ENCODE data around the gene NUB1. TPM values are rescaled to one million over a fixed set of nuclear protein-coding genes. Genes with fewer than 3 reads are reported as not detected.
A peak's percentile ranks its signal among the peaks of the same experiment; 100 is the strongest.

The NUB1 gene
- total RNA-seq, 1 donor from 2014 or later, result 61.7 TPM

DNA sequence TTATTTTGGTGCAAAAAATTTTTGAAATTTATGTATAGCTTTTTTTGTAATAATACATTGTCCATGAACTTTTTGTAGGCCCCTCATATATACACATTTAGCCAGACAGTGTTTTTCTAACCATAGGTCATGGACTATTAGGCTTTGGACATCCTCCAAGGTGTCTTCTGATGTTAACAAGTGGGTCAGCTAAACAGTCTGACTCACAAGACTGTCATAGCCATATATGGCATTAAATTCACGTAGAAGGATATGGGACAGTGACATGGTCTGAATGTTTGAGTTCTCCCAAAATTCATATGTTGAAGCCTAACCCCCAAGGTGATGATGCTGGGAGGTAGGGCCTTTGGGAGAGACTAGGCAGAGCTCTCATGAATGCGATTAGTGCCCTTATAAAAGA lies 14.0 kb upstream of the NUB1 start:
- TF ChIP-seq, protein P1, sequence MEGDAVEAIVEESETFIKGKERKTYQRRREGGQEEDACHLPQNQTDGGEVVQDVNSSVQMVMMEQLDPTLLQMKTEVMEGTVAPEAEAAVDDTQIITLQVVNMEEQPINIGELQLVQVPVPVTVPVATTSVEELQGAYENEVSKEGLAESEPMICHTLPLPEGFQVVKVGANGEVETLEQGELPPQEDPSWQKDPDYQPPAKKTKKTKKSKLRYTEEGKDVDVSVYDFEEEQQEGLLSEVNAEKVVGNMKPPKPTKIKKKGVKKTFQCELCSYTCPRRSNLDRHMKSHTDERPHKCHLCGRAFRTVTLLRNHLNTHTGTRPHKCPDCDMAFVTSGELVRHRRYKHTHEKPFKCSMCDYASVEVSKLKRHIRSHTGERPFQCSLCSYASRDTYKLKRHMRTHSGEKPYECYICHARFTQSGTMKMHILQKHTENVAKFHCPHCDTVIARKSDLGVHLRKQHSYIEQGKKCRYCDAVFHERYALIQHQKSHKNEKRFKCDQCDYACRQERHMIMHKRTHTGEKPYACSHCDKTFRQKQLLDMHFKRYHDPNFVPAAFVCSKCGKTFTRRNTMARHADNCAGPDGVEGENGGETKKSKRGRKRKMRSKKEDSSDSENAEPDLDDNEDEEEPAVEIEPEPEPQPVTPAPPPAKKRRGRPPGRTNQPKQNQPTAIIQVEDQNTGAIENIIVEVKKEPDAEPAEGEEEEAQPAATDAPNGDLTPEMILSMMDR (IDR thresholded peaks at IDR 0.05), result no peak
- Mint-ChIP-seq H3K27ac (ENCODE audit: unreplicated experiment) (no peak overlapping the region), H3K27me3 (ENCODE audit: unreplicated experiment) (peaks cover 41% of the 10 kb centered on the region), H3K36me3 (ENCODE audit: unreplicated experiment) (no peaks in the 10 kb centered on the region), H3K4me3 (ENCODE audit: unreplicated experiment) (no peak overlapping the region), H3K9me3 (ENCODE audit: unreplicated experiment) (peaks cover 6% of the 10 kb centered on the region), H3K4me1 (ENCODE audit: unreplicated experiment) (no peaks in the 10 kb centered on the region)
- no peak for DNase-seq (ENCODE audit: extremely low spot score, unreplicated experiment)

DNA sequence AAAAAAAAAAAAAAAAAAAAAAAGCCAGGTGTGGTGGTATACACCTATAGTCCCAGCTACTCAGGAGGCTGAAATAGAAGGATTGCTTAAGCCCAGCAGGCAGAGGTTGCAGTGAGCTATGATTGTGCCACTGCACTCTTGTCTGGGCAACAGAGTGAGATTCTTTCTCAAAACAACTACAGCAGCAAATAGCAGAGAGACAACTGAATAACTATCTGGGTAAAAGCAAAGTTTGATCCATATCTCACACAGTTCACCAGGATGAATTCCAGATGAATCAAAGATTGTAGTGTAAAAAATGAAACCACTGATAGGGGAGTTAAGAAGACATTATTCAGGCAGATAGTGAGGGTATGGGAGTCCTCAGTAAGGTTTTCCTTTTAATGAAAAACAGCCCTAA lies 11.4 kb upstream of the NUB1 start:
- Mint-ChIP-seq H3K9me3 (ENCODE audit: unreplicated experiment) (peaks cover 6% of the 10 kb centered on the region), H3K4me1 (ENCODE audit: unreplicated experiment) (no peaks in the 10 kb centered on the region), H3K27ac (ENCODE audit: unreplicated experiment) (no peak overlapping the region), H3K4me3 (ENCODE audit: unreplicated experiment) (no peak overlapping the region), H3K27me3 (ENCODE audit: unreplicated experiment) (peaks cover 38% of the 10 kb centered on the region), H3K36me3 (ENCODE audit: unreplicated experiment) (no peaks in the 10 kb centered on the region)
- TF ChIP-seq, protein P1 (IDR thresholded peaks at IDR 0.05), result no peak
- DNase-seq (ENCODE audit: extremely low spot score, unreplicated experiment), result no peak

DNA sequence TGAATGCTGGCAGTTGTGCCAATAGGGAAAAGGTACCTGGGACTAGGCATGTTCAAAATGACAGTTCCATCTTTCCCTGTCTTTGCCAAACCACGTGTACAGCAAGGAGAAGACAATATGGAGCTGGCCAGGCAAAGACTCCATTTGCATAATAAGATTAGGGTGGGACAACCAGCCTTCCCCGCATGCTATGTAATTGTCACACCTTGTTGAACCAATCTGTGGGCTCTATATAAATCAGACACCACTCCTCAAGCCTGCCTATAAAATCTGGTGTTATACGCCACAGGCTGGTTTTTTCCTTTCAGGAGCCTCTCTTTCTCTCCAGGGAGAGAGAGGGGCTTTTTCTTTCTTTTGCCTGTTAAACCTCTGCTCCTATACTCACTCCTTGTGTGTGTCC lies 11.0 kb upstream of the NUB1 start:
- H3K4me1 Mint-ChIP-seq (ENCODE audit: unreplicated experiment), result no peaks in the 10 kb centered on the region
- DNase-seq (ENCODE audit: extremely low spot score, unreplicated experiment), result peak; percentile 19
- H3K4me3 Mint-ChIP-seq (ENCODE audit: unreplicated experiment), result no peak overlapping the region
- TF ChIP-seq, protein P1 (IDR thresholded peaks at IDR 0.05), result no peak
- peaks cover 37% of the 10 kb centered on the region for H3K27me3 Mint-ChIP-seq (ENCODE audit: unreplicated experiment)
- H3K27ac Mint-ChIP-seq (ENCODE audit: unreplicated experiment), result no peak overlapping the region
- peaks cover 6% of the 10 kb centered on the region for H3K9me3 Mint-ChIP-seq (ENCODE audit: unreplicated experiment)
- no peaks in the 10 kb centered on the region for H3K36me3 Mint-ChIP-seq (ENCODE audit: unreplicated experiment)

DNA sequence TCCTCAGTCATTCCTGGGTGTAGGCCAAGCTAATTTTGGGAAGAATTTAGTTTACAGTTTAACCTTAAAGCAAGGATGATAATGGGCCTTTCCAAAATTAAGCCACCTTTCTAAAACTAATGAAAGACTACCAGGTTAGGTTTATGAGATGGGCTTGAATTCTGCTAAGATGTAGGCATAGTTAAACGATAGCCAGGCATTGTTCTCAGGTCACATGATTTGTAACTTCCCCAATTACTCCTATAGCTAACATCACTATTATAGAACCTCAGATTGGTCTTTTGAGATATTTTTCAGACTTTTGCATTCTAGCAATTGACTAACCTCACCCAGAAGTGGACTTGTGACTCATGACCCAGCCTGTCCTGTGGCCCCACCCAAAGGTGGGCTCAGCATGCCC lies 7.0 kb upstream of the NUB1 start:
- Mint-ChIP-seq H3K4me1 (ENCODE audit: unreplicated experiment) (no peaks in the 10 kb centered on the region), H3K27me3 (ENCODE audit: unreplicated experiment) (peaks cover 35% of the 10 kb centered on the region), H3K36me3 (ENCODE audit: unreplicated experiment) (no peaks in the 10 kb centered on the region), H3K9me3 (ENCODE audit: unreplicated experiment) (no peaks in the 10 kb centered on the region), H3K4me3 (ENCODE audit: unreplicated experiment) (no peak overlapping the region), H3K27ac (ENCODE audit: unreplicated experiment) (no peak overlapping the region)
- no peak for DNase-seq (ENCODE audit: extremely low spot score, unreplicated experiment)
- TF ChIP-seq, protein P1 (IDR thresholded peaks at IDR 0.05), result no peak

DNA sequence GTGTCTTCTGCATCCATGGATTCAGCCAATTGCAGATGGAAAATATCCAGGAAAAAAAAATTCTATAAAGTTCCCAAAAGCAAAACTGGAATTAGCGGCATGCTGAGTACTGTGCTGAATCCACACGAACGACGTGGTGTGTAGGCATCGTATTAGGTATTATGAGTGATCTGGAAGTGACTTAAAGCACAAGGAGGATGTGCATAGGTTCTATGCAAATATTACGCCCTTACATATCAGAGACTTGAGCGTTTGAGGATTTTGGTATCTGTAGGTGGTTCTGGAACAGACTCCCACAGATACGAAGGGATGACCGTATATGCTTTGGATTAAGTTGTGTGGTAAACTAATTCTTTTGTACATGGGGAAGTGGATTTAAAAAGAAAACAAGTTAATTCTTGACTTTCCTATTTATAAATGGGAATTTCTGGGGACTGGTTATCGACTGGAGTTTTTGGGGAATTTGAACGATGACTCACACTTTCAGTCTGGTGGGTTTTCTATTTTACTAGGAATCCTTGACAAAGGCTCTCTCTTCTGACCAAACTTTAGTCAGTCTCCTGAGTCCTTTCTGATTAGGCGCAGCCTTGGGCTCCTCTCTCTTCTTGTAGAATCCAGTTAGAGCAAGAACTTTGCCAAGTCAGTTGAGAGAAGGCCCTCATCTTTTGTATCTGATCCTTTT lies 5.4 kb upstream of the NUB1 start:
- H3K4me3 Mint-ChIP-seq (ENCODE audit: unreplicated experiment), result no peak overlapping the region
- no peak overlapping the region for H3K27ac Mint-ChIP-seq (ENCODE audit: unreplicated experiment)
- TF ChIP-seq, protein P1 (IDR thresholded peaks at IDR 0.05), result no peak
- peak; percentile 5 for DNase-seq (ENCODE audit: extremely low spot score, unreplicated experiment)
- no peaks in the 10 kb centered on the region for H3K9me3 Mint-ChIP-seq (ENCODE audit: unreplicated experiment)
- no peaks in the 10 kb centered on the region for H3K4me1 Mint-ChIP-seq (ENCODE audit: unreplicated experiment)
- no peaks in the 10 kb centered on the region for H3K36me3 Mint-ChIP-seq (ENCODE audit: unreplicated experiment)
- peaks cover 31% of the 10 kb centered on the region for H3K27me3 Mint-ChIP-seq (ENCODE audit: unreplicated experiment)
